ENCODE measurements around the gene THEMIS. TPM values are rescaled to one million over a fixed set of nuclear protein-coding genes. Genes with fewer than 3 reads are reported as not detected.
"Not testable (repeated sequence)": the region's sequence is repeated elsewhere in the genome, so short reads cannot be mapped to it uniquely, and the experiment has no call there.

Gene THEMIS
- total RNA-seq, 1 experiment from 2014 or later, result not detected

DNA sequence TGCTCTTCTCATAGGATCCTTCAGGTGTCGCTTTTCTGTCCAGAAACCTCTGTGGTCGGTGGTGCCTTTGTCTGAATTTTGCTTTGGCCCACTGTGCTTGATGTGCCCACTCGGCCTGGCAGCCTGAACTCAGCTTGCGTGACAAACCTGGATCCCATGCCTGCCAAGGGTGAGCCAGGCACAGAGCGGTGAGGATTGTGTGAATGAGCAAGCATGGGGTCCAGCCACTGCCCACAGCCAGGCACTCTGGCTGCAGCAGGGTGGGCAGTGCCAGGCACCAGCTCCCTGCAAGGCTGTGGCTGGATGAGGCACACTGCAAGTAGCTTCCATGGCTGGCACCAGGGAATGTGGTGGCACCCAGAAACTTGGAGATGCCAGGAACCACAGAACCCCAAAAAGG, 110.3 kb downstream of the THEMIS start:
- Mint-ChIP-seq H3K4me3 (ENCODE audit: unreplicated experiment) (no peak overlapping the region), H3K9me3 (ENCODE audit: unreplicated experiment) (no peaks in the 10 kb centered on the region), H3K27me3 (ENCODE audit: insufficient read depth, unreplicated experiment) (peaks cover 15% of the 10 kb centered on the region), H3K4me1 (ENCODE audit: low read depth, unreplicated experiment) (no peaks in the 10 kb centered on the region), H3K27ac (ENCODE audit: unreplicated experiment) (no peak overlapping the region), H3K36me3 (ENCODE audit: insufficient read depth, unreplicated experiment) (no peaks in the 10 kb centered on the region)
- H3K27me3 ChIP-seq (replicated peaks; ENCODE audit: control insufficient read depth, insufficient read depth, low read length), result no peaks in the 10 kb centered on the region
- TF ChIP-seq, protein P1, sequence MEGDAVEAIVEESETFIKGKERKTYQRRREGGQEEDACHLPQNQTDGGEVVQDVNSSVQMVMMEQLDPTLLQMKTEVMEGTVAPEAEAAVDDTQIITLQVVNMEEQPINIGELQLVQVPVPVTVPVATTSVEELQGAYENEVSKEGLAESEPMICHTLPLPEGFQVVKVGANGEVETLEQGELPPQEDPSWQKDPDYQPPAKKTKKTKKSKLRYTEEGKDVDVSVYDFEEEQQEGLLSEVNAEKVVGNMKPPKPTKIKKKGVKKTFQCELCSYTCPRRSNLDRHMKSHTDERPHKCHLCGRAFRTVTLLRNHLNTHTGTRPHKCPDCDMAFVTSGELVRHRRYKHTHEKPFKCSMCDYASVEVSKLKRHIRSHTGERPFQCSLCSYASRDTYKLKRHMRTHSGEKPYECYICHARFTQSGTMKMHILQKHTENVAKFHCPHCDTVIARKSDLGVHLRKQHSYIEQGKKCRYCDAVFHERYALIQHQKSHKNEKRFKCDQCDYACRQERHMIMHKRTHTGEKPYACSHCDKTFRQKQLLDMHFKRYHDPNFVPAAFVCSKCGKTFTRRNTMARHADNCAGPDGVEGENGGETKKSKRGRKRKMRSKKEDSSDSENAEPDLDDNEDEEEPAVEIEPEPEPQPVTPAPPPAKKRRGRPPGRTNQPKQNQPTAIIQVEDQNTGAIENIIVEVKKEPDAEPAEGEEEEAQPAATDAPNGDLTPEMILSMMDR (IDR thresholded peaks at IDR 0.05; ENCODE audit: insufficient read depth in 1 of 2, low read depth in 1 of 2, low read length in 1 of 2, severe bottlenecking in 1 of 2, unreplicated experiment in 1 of 2), result no peak
- H3K4me3 ChIP-seq (ENCODE audit: low read depth, low read length), result no peak overlapping the region
- intact Hi-C loops (cut with micrococcal nuclease; ENCODE audit: unreplicated experiment), result no loop called here
- ChIA-PET CTCF (no interaction called here), POLR2A (no interaction called here)
- no peaks in the 10 kb centered on the region for H3K36me3 ChIP-seq (ENCODE audit: control insufficient read depth, insufficient read depth, low read length)
- H3K9me3 ChIP-seq, result no peaks in the 10 kb centered on the region
- no peak for DNase-seq
- no TSS peak for BruUV-seq (replicated peaks)
- H3K4me1 ChIP-seq, result no peaks in the 10 kb centered on the region

DNA sequence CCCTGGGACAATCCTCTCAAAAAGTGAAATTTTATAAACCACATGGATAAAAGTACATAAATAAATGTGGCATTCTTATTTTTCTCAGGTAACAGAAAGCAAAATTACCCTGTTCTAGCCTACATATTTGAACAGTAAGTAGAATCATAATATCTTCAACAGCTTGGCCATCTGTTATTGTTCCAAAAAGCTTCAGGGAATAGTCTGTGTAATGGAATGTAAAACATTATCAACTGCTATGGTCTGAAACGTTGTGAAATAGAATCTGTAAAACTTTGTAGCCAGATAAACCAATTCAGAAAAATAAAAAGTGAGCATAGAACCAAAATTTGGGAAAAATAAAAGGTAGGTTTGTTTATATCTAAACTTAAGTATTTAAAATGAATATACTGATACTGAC, 114.7 kb downstream of the THEMIS start:
- no peak overlapping the region for H3K27ac Mint-ChIP-seq (ENCODE audit: unreplicated experiment)
- H3K4me1 Mint-ChIP-seq (ENCODE audit: low read depth, unreplicated experiment), result no peaks in the 10 kb centered on the region
- CTCF ChIA-PET, result no interaction called here
- no peak for DNase-seq
- no TSS peak for BruUV-seq (replicated peaks)
- POLR2A ChIA-PET, result no interaction called here
- TF ChIP-seq, protein P1 (IDR thresholded peaks at IDR 0.05; ENCODE audit: insufficient read depth in 1 of 2, low read depth in 1 of 2, low read length in 1 of 2, severe bottlenecking in 1 of 2, unreplicated experiment in 1 of 2), result no peak
- H3K4me3 ChIP-seq (ENCODE audit: low read depth, low read length), result no peak overlapping the region
- H3K4me1 ChIP-seq, result no peaks in the 10 kb centered on the region
- H3K9me3 ChIP-seq, result no peaks in the 10 kb centered on the region
- H3K27me3 Mint-ChIP-seq (ENCODE audit: insufficient read depth, unreplicated experiment), result peaks cover 6% of the 10 kb centered on the region
- H3K36me3 ChIP-seq (ENCODE audit: control insufficient read depth, insufficient read depth, low read length), result no peaks in the 10 kb centered on the region
- no peaks in the 10 kb centered on the region for H3K27me3 ChIP-seq (replicated peaks; ENCODE audit: control insufficient read depth, insufficient read depth, low read length)
- intact Hi-C loops (cut with micrococcal nuclease; ENCODE audit: unreplicated experiment), result no loop called here
- peaks cover 11% of the 10 kb centered on the region for H3K9me3 Mint-ChIP-seq (ENCODE audit: unreplicated experiment)
- no peak overlapping the region for H3K4me3 Mint-ChIP-seq (ENCODE audit: unreplicated experiment)
- H3K36me3 Mint-ChIP-seq (ENCODE audit: insufficient read depth, unreplicated experiment), result no peaks in the 10 kb centered on the region

DNA sequence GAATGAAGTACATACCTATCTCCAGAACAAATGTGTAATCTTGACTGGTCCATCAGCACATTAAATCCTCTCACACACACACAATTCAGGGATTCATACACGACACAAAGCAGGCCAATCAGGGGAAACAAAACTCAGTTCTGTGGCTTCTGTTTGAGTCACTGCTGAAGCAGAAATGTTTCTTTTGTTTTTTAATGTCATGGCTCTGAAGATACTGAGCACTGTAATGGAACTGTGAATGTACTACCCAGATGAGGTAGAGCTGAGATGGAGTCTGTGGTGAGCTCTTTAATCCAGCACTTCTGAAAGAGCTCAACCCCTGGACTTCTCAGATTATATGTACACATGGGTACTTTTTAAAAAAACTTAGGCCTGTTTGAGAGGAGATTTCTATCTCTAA, 116.4 kb downstream of the THEMIS start:
- H3K4me1 Mint-ChIP-seq (ENCODE audit: low read depth, unreplicated experiment), result no peaks in the 10 kb centered on the region
- POLR2A ChIA-PET, result no interaction called here
- H3K4me3 Mint-ChIP-seq (ENCODE audit: unreplicated experiment), result no peak overlapping the region
- H3K27ac Mint-ChIP-seq (ENCODE audit: unreplicated experiment), result no peak overlapping the region
- BruUV-seq (replicated peaks), result no TSS peak
- intact Hi-C loops (cut with micrococcal nuclease; ENCODE audit: unreplicated experiment), result no loop called here
- H3K36me3 Mint-ChIP-seq (ENCODE audit: insufficient read depth, unreplicated experiment), result no peaks in the 10 kb centered on the region
- no peaks in the 10 kb centered on the region for H3K9me3 ChIP-seq
- H3K27me3 Mint-ChIP-seq (ENCODE audit: insufficient read depth, unreplicated experiment), result peaks cover 3% of the 10 kb centered on the region
- CTCF ChIA-PET, result no interaction called here
- no peaks in the 10 kb centered on the region for H3K4me1 ChIP-seq
- H3K9me3 Mint-ChIP-seq (ENCODE audit: unreplicated experiment), result peaks cover 11% of the 10 kb centered on the region
- no peak overlapping the region for H3K4me3 ChIP-seq (ENCODE audit: low read depth, low read length)
- H3K36me3 ChIP-seq (ENCODE audit: control insufficient read depth, insufficient read depth, low read length), result no peaks in the 10 kb centered on the region
- DNase-seq, result no peak
- no peaks in the 10 kb centered on the region for H3K27me3 ChIP-seq (replicated peaks; ENCODE audit: control insufficient read depth, insufficient read depth, low read length)
- TF ChIP-seq, protein P1 (IDR thresholded peaks at IDR 0.05; ENCODE audit: insufficient read depth in 1 of 2, low read depth in 1 of 2, low read length in 1 of 2, severe bottlenecking in 1 of 2, unreplicated experiment in 1 of 2), result no peak

DNA sequence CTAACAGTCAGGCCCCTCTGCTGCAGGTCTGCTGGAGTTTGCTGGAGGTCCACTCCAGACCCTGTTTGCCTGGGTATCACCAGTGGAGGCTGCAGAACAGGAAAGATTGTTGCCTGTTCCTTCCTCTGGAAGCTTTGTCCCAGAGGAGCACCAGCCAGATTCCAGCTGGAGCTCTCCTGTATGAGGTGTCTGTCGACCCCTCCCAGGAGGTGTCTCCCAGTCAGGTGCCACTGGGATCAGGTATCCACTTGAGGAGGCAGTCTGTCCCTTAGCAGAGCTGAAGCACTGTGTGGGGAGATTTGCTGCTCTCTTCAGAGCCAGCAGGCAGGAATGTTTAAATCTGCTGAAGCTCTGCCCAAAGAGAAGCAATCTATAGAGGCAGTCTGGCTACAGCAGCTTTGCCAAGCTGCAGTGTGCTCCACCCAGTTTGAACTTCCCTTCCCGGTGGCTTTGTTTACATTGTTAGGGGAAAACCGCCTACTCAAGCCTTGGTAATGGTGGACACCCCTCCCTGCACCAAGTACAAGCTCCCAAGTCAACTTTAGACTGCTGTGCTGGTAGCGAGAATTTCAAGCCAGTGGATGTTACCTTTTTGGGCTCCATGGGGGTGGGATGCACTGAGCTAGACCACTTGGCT, 119.1 kb downstream of the THEMIS start:
- DNase-seq; H3K9me3 ChIP-seq; H3K4me1 Mint-ChIP-seq (ENCODE audit: low read depth, unreplicated experiment); H3K4me3 Mint-ChIP-seq (ENCODE audit: unreplicated experiment); CTCF ChIA-PET; H3K27me3 Mint-ChIP-seq (ENCODE audit: insufficient read depth, unreplicated experiment); H3K4me1 ChIP-seq; H3K36me3 Mint-ChIP-seq (ENCODE audit: insufficient read depth, unreplicated experiment); H3K27ac Mint-ChIP-seq (ENCODE audit: unreplicated experiment); H3K27me3 ChIP-seq (replicated peaks; ENCODE audit: control insufficient read depth, insufficient read depth, low read length); POLR2A ChIA-PET; H3K4me3 ChIP-seq (ENCODE audit: low read depth, low read length); BruUV-seq (replicated peaks); H3K36me3 ChIP-seq (ENCODE audit: control insufficient read depth, insufficient read depth, low read length); intact Hi-C loops (cut with micrococcal nuclease; ENCODE audit: unreplicated experiment): not testable (repeated sequence)
- peaks cover 11% of the 10 kb centered on the region for H3K9me3 Mint-ChIP-seq (ENCODE audit: unreplicated experiment)

Data from Caco-2 (cell line).